HG02610 (cell line): Measurements from ENCODE around the gene TMEM132A.

ENCODE experiments used
- ATAC-seq: cut with Tn5 transposase; IDR thresholded peaks from one replicate; pipeline ENCODE4 v1.9.1; 2021; ENCODE audit warnings: mild to moderate bottlenecking, moderate library complexity; ENCODE audit not compliant: unreplicated experiment

TMEM132A gene

GRCh38 chr11:60919956-60920355, 4.3 kb upstream of the TMEM132A start:
- ATAC-seq, result no peak

- ATAC-seq, result no peak
Observed at GRCh38 chr11:60921259-60921658, 3.0 kb upstream of the TMEM132A start.

GRCh38 chr11:60921777-60922335, 2.4 kb upstream of the TMEM132A start:
- ATAC-seq, result no peak

- ATAC-seq, result no peak
Observed at GRCh38 chr11:60922906-60923305, 1.4 kb upstream of the TMEM132A start.

GRCh38 chr11:60923326-60923725, 934 bp upstream of the TMEM132A start:
- ATAC-seq, result no peak

- ATAC-seq, result no peak
Observed at GRCh38 chr11:60923800-60924109, 505 bp upstream of the TMEM132A start.

- ATAC-seq, result no peak
Observed at GRCh38 chr11:60924906-60925853, 920 bp downstream of the TMEM132A start.

- ATAC-seq, result no peak
Observed at GRCh38 chr11:60925868-60926267, 1.6 kb downstream of the TMEM132A start.

- no peak for ATAC-seq
Observed at GRCh38 chr11:60926500-60926899, 2.2 kb downstream of the TMEM132A start.

- ATAC-seq, result no peak
Observed at GRCh38 chr11:60927061-60927592, 2.9 kb downstream of the TMEM132A start.

- ATAC-seq, result no peak
Observed at GRCh38 chr11:60927600-60927999, 3.3 kb downstream of the TMEM132A start.

GRCh38 chr11:60928563-60929001, 4.3 kb downstream of the TMEM132A start:
- no peak for ATAC-seq

- ATAC-seq, result no peak
Observed at GRCh38 chr11:60929764-60930163, 5.5 kb downstream of the TMEM132A start.

- ATAC-seq, result no peak
Observed at GRCh38 chr11:60930394-60930793, 6.1 kb downstream of the TMEM132A start.

- ATAC-seq, result no peak
Observed at GRCh38 chr11:60931917-60932316, 7.7 kb downstream of the TMEM132A start.

GRCh38 chr11:60932605-60933356, 8.5 kb downstream of the TMEM132A start:
- ATAC-seq, result peak; percentile 30

- no peak for ATAC-seq
Observed at GRCh38 chr11:60933416-60934123, 9.3 kb downstream of the TMEM132A start.

- ATAC-seq, result no peak
Observed at GRCh38 chr11:60934124-60934789, 10.0 kb downstream of the TMEM132A start.

GRCh38 chr11:60934790-60935605, 10.7 kb downstream of the TMEM132A start:
- no peak for ATAC-seq
